H9 (cell line): ENCODE results near the gene HCRT. TPM values are rescaled to one million over a fixed set of nuclear protein-coding genes. Genes with fewer than 3 reads are reported as not detected.
A peak's percentile ranks its signal among the peaks of the same experiment; 100 is the strongest.

ENCODE experiments used
- DNase-seq: peaks from one replicate; pipeline ENCODE4 v3.0.0-alpha.2; 2017
- H2AFZ ChIP-seq: one replicate; pipeline ENCODE4 v1.6.1; 2013; ENCODE audit warnings: mild to moderate bottlenecking, low read length, control low read depth, moderate library complexity
- H2AK5ac ChIP-seq: 2 replicates; pipeline ENCODE4 v1.6.1; 2013; ENCODE audit warnings: low read length, control low read depth, mixed read lengths; ENCODE audit not compliant: insufficient read length
- H2BK120ac ChIP-seq: one replicate; pipeline ENCODE4 v1.6.1; 2013; ENCODE audit warnings: low read depth, mild to moderate bottlenecking, low read length, control low read depth, inconsistent platforms; ENCODE audit not compliant: poor library complexity, severe bottlenecking
- H2BK12ac ChIP-seq: 2 replicates; pipeline ENCODE4 v1.6.1; 2013; ENCODE audit warnings: low read length, control low read depth, mixed read lengths, low read depth; ENCODE audit not compliant: insufficient read length
- H2BK15ac ChIP-seq: 2 replicates; pipeline ENCODE4 v1.6.1; 2013; ENCODE audit warnings: low read depth, low read length, control low read depth
- H2BK20ac ChIP-seq: one replicate; pipeline ENCODE4 v1.6.1; 2013; ENCODE audit warnings: low read depth, mild to moderate bottlenecking, low read length, control low read depth, inconsistent platforms; ENCODE audit not compliant: poor library complexity, severe bottlenecking
- H2BK5ac ChIP-seq: 2 replicates; pipeline ENCODE4 v1.6.1; 2013; ENCODE audit warnings: low read length, control low read depth, mixed read lengths; ENCODE audit not compliant: insufficient read length
- H3K14ac ChIP-seq: 2 replicates; pipeline ENCODE4 v1.6.1; 2013; ENCODE audit warnings: low read length, control low read depth; ENCODE audit not compliant: insufficient read depth
- H3K18ac ChIP-seq: 2 replicates; pipeline ENCODE4 v1.6.1; 2013; ENCODE audit warnings: low read depth, mild to moderate bottlenecking, mixed read lengths, low read length, control low read depth; ENCODE audit not compliant: insufficient read length
- H3K23ac ChIP-seq: 2 replicates; pipeline ENCODE4 v1.6.1; 2013; ENCODE audit warnings: low read length, control low read depth, mixed read lengths, low read depth; ENCODE audit not compliant: insufficient read length
- H3K23me2 ChIP-seq: 2 replicates; pipeline ENCODE4 v1.6.1; 2013; ENCODE audit warnings: low read depth, mild to moderate bottlenecking, mixed read lengths, low read length, control low read depth; ENCODE audit not compliant: insufficient read length, poor library complexity, severe bottlenecking
- H3K27ac ChIP-seq: 2 replicates; pipeline ENCODE4 v1.5.1; 2013; ENCODE audit warnings: low read length, control low read depth, mixed read lengths, low read depth; ENCODE audit not compliant: insufficient read length
- H3K27me3 ChIP-seq: 2 replicates; pipeline ENCODE4 v1.6.1; 2013; ENCODE audit warnings: low read length, control low read depth, inconsistent platforms; ENCODE audit not compliant: insufficient read depth
- H3K4ac ChIP-seq: 2 replicates; pipeline ENCODE4 v1.6.1; 2013; ENCODE audit warnings: low read depth, mild to moderate bottlenecking, control low read depth, inconsistent platforms, low read length, moderate library complexity
- H3K4me1 ChIP-seq: 2 replicates; pipeline ENCODE4 v1.6.1; 2013; ENCODE audit warnings: low read length, control low read depth, inconsistent platforms; ENCODE audit not compliant: insufficient read depth
- H3K4me2 ChIP-seq: 2 replicates; pipeline ENCODE4 v1.6.1; 2013; ENCODE audit warnings: low read length, control low read depth, mixed read lengths; ENCODE audit not compliant: insufficient read length, insufficient read depth
- H3K56ac ChIP-seq: 2 replicates; pipeline ENCODE4 v1.6.1; 2013; ENCODE audit warnings: low read depth, mild to moderate bottlenecking, mixed read lengths, low read length, control low read depth; ENCODE audit not compliant: insufficient read length
- H3K79me1 ChIP-seq: 2 replicates; pipeline ENCODE4 v1.6.1; 2013; ENCODE audit warnings: low read depth, mild to moderate bottlenecking, moderate library complexity, low read length, control low read depth, inconsistent platforms; ENCODE audit not compliant: insufficient read depth, poor library complexity, severe bottlenecking
- H3K79me2 ChIP-seq: 2 replicates; pipeline ENCODE4 v1.6.1; 2013; ENCODE audit warnings: low read length, control low read depth, inconsistent platforms; ENCODE audit not compliant: insufficient read depth
- H3K9ac ChIP-seq: 2 replicates; pipeline ENCODE4 v1.6.1; 2013; ENCODE audit warnings: low read length, control low read depth, mixed read lengths; ENCODE audit not compliant: insufficient read length; ENCODE audit errors: extremely low read depth
- H3K9me3 ChIP-seq: one replicate; pipeline ENCODE4 v1.6.1; 2013; ENCODE audit warnings: low read depth, low read length, inconsistent platforms; ENCODE audit not compliant: control insufficient read depth
- H3T11ph ChIP-seq: one replicate; pipeline ENCODE4 v1.6.1; 2013; ENCODE audit warnings: mild to moderate bottlenecking, low read length, control low read depth, inconsistent platforms
- H4K20me1 ChIP-seq: one replicate; pipeline ENCODE4 v1.6.1; 2013; ENCODE audit not compliant: control insufficient read depth, insufficient read length, insufficient read depth
- H4K5ac ChIP-seq: 2 replicates; pipeline ENCODE4 v1.6.1; 2013; ENCODE audit warnings: low read depth, mild to moderate bottlenecking, mixed read lengths, low read length, control low read depth; ENCODE audit not compliant: insufficient read length
- H4K8ac ChIP-seq: replicated peaks from 2 replicates; pipeline ENCODE4 v1.6.1; 2013; ENCODE audit warnings: low read length, control low read depth, mixed read lengths, low read depth; ENCODE audit not compliant: insufficient read length
- H4K91ac ChIP-seq: 2 replicates; pipeline ENCODE4 v1.6.1; 2013; ENCODE audit warnings: low read depth, mild to moderate bottlenecking, moderate library complexity, mixed read lengths, low read length, control low read depth; ENCODE audit not compliant: insufficient read length
- H3K27ac Mint-ChIP-seq, 3 experiments: 2 replicates in 2 of 3; 3 replicates in 1 of 3; pipeline ENCODE4 v1.8.0; 2020 to 2021; ENCODE audit warnings: mixed read lengths in 3 of 3, mild to moderate bottlenecking in 1 of 3, moderate library complexity in 1 of 3
- H3K27me3 Mint-ChIP-seq: 2 replicates; pipeline ENCODE4 v1.8.0; 2021; ENCODE audit warnings: low read depth, mild to moderate bottlenecking, moderate library complexity, mixed read lengths
- H3K36me3 Mint-ChIP-seq, 3 experiments: 2 replicates in 2 of 3; 3 replicates in 1 of 3; pipeline ENCODE4 v1.8.0; 2020 to 2021; ENCODE audit warnings: low read depth in 3 of 3, mixed read lengths in 3 of 3; ENCODE audit not compliant: insufficient read depth in 1 of 3
- H3K4me1 Mint-ChIP-seq, 2 experiments: 2 replicates each; pipeline ENCODE4 v1.8.0; 2020; ENCODE audit warnings: mixed read lengths in 2 of 2
- H3K4me3 Mint-ChIP-seq, 2 experiments: 2 replicates in 1 of 2; 3 replicates in 1 of 2; pipeline ENCODE4 v1.8.0; 2020 to 2021; ENCODE audit warnings: mild to moderate bottlenecking in 2 of 2, mixed read lengths in 2 of 2, moderate library complexity in 1 of 2
- H3K9me3 Mint-ChIP-seq, 2 experiments: 2 replicates in 1 of 2; 3 replicates in 1 of 2; pipeline ENCODE4 v1.8.0; 2020; ENCODE audit warnings: mild to moderate bottlenecking in 2 of 2, mixed read lengths in 2 of 2, moderate library complexity in 1 of 2
- WGBS: extraction: QIAGEN DNeasy Blood & Tissue Kit; methylation state at CpG from one replicate; pipeline ENCODE4 v1.1.7; 2013; ENCODE audit warnings: missing lambda C conversion rate, low lambda C conversion rate, mixed read lengths; ENCODE audit not compliant: insufficient read length; ENCODE audit errors: extremely low coverage; 5-methylcytosine and 5-hydroxymethylcytosine counted together
- total RNA-seq: library from RNA; stranded (reverse); gene quantifications from 2 replicates; pipeline ENCODE4 v1.2.1, GENCODE V29; 2021
- TF ChIP-seq, protein P1 (sequence below): fragments of 200-600 bp; sonication (generic); conservative IDR thresholded peaks from 3 replicates; pipeline ENCODE4 v1.8.0; 2021; ENCODE audit warnings: antibody characterized with exemption, mild to moderate bottlenecking

The HCRT gene
- total RNA-seq, 1 experiment from 2014 or later, result not detected

DNA sequence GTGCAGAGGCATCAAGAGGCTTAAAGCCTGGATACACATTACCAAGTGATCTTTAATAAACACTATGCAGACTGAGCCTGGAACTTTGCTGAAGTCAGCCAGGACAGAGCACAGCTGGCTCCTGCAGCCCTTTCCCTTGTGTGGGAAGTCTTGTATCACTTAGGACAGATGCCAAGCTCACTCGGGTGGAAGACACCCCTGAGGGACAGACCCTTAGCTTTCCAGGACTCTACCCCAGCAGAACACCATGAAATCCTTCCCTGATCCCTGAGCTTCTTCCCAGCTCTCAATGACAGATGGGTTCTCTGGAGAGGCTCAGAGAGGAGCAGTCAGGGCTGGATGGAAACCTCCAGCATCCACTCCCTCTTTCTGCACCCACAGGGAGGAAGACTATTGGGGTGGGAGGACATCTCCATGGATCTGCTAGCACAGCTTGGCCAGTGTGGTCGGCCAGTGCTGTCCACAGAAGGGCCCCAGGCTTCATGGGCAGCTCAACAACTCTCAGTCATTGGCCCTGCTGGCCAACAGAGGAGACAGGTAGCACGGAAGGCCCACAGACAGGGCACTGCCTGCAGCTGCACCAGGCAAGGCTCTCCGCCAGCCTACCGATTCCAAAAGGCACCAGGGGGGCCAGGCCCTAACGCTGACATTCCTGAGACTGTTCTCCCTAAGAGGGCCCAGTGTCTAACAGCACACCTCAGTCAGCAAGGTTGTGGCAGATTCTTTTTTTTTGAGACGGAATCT is 46.3 kb downstream of the HCRT start:
- Histone ChIP-seq H3K14ac (peak overlapping the region; percentile 37; the same call in 1 of the 2 replicates), H2BK20ac (no peak overlapping the region), H2BK5ac (no peak overlapping the region), H3K79me1 (peaks cover 8% of the 10 kb centered on the region), H2AFZ (no peak overlapping the region), H3K4me1 (peaks cover 5% of the 10 kb centered on the region; the same call in 1 of the 2 replicates), H3K9me3 (no peaks in the 10 kb centered on the region), H2BK15ac (no peak overlapping the region), H4K5ac (no peak overlapping the region), H3K27me3 (no peaks in the 10 kb centered on the region), H3K4ac (no peak overlapping the region), H3K27ac (no peak overlapping the region), H3K23me2 (peaks cover 5% of the 10 kb centered on the region), H4K8ac (no peak overlapping the region), H3K56ac (no peak overlapping the region), H3T11ph (no peak overlapping the region), H4K91ac (no peak overlapping the region), H2BK120ac (no peak overlapping the region), H3K9ac (no peak overlapping the region), H4K20me1 (no peaks in the 10 kb centered on the region), H3K23ac (no peak overlapping the region), H2AK5ac (no peak overlapping the region), H3K79me2 (peaks cover 2% of the 10 kb centered on the region; the same call in 1 of the 2 replicates), H3K18ac (no peak overlapping the region), H2BK12ac (no peak overlapping the region), H3K4me2 (no peak overlapping the region)
- no peak for DNase-seq
- Mint-ChIP-seq H3K4me3 (no peak overlapping the region), H3K27me3 (no peaks in the 10 kb centered on the region), H3K27ac (peak overlapping the region in 2 of 3 experiments; percentile 13 to 48; a peak in 3 of 7 replicates), H3K9me3 (no peaks in the 10 kb centered on the region), H3K4me1 (peaks cover 24 to 34% of the 10 kb centered on the region in 2 experiments), H3K36me3 (peaks cover 0 to 35% (median 0%) of the 10 kb centered on the region in 3 experiments; a peak in 4 of 7 replicates)
- TF ChIP-seq, protein P1, sequence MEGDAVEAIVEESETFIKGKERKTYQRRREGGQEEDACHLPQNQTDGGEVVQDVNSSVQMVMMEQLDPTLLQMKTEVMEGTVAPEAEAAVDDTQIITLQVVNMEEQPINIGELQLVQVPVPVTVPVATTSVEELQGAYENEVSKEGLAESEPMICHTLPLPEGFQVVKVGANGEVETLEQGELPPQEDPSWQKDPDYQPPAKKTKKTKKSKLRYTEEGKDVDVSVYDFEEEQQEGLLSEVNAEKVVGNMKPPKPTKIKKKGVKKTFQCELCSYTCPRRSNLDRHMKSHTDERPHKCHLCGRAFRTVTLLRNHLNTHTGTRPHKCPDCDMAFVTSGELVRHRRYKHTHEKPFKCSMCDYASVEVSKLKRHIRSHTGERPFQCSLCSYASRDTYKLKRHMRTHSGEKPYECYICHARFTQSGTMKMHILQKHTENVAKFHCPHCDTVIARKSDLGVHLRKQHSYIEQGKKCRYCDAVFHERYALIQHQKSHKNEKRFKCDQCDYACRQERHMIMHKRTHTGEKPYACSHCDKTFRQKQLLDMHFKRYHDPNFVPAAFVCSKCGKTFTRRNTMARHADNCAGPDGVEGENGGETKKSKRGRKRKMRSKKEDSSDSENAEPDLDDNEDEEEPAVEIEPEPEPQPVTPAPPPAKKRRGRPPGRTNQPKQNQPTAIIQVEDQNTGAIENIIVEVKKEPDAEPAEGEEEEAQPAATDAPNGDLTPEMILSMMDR, result no peak
- WGBS, result no CpG with 5 or more reads among the region's 7 CpGs
